ENCODE results near the gene ACSL1. TPM values are rescaled to one million over a fixed set of nuclear protein-coding genes. Genes with fewer than 3 reads are reported as not detected.

The ACSL1 gene
- total and polyA plus RNA-seq, 2 experiments from 2014 or later: 121 to 168 TPM

GRCh38 chr4:184748251-184748652, 77.5 kb downstream of the ACSL1 start:
- Histone ChIP-seq H3K27ac (peak overlapping the region; percentile 84), H3K79me2 (no peaks in the 10 kb centered on the region), H3K4me2 (no peak overlapping the region), H3K27me3 (no peaks in the 10 kb centered on the region), H3K4me1 (ENCODE audit: insufficient read depth) (peaks cover 31% of the 10 kb centered on the region), H3K4me3 (no peak overlapping the region), H3K9me2 (replicated peaks; ENCODE audit: insufficient read depth) (no peaks in the 10 kb centered on the region), H3K9me3 (ENCODE audit: low read depth) (no peaks in the 10 kb centered on the region), H2AFZ (no peak overlapping the region), H3K36me3 (replicated peaks; ENCODE audit: insufficient read depth, low read depth) (no peaks in the 10 kb centered on the region), H4K20me1 (ENCODE audit: insufficient read depth, poor library complexity, severe bottlenecking) (no peaks in the 10 kb centered on the region)
- DNase-seq (ENCODE audit: low spot score): peak; percentile 45
- WGBS (ENCODE audit: low lambda C conversion rate, missing lambda C conversion rate): 74% methylated on average over 8 of the region's 8 CpGs
- TF ChIP-seq EZH2 (IDR thresholded peaks at IDR 0.05; ENCODE audit: borderline replicate concordance): no peak
- TF ChIP-seq, protein P1, sequence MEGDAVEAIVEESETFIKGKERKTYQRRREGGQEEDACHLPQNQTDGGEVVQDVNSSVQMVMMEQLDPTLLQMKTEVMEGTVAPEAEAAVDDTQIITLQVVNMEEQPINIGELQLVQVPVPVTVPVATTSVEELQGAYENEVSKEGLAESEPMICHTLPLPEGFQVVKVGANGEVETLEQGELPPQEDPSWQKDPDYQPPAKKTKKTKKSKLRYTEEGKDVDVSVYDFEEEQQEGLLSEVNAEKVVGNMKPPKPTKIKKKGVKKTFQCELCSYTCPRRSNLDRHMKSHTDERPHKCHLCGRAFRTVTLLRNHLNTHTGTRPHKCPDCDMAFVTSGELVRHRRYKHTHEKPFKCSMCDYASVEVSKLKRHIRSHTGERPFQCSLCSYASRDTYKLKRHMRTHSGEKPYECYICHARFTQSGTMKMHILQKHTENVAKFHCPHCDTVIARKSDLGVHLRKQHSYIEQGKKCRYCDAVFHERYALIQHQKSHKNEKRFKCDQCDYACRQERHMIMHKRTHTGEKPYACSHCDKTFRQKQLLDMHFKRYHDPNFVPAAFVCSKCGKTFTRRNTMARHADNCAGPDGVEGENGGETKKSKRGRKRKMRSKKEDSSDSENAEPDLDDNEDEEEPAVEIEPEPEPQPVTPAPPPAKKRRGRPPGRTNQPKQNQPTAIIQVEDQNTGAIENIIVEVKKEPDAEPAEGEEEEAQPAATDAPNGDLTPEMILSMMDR (IDR thresholded peaks at IDR 0.05; ENCODE audit: poor library complexity): no peak
- no peak for TF ChIP-seq EZH2phosphoT487 (IDR thresholded peaks at IDR 0.05; ENCODE audit: low read depth, severe bottlenecking, unreplicated experiment)

DNA sequence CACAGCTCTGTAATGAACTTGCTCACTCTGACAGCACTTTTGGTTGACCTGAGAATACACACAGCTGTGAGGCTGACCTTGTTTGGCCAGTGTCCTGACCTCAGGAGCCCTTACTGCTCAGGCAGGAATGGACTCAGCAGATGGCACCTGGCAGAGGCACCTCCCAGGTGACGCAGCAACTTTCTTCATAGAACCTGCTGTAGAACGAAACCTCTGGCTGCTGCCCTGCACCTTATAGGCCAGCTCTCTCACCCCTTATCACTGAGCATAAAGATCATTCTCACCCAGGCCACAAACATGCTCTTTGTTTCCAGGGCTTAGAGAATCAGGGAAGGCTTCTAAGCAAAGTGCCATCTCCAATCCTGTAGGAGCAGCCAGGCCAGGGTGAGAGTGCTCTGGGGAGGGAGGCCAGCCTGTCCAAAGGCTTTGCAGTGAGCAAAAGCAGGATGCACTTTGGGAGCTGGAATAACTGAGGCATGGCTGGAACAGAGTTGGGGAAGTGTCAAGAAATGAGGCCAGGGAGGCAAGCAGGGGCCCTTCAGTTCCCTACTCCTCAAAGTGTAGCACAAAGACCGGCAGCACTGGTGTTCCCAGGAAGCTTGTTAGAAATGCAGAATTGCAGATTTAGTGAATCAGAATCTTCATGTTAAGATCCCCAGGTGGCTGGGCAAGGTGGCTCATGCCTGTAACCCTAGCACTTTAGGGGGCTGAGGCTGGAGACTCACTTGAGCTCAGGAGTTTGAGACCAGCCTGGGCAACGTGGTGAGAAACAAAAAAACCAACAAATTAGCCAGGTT, 78.5 kb downstream of the ACSL1 start:
- Histone ChIP-seq H3K79me2 (no peaks in the 10 kb centered on the region), H3K4me3 (no peak overlapping the region), H3K9me2 (replicated peaks; ENCODE audit: insufficient read depth) (no peaks in the 10 kb centered on the region), H2AFZ (no peak overlapping the region), H3K4me2 (peak overlapping the region; percentile 63), H3K9me3 (ENCODE audit: low read depth) (no peaks in the 10 kb centered on the region), H3K4me1 (ENCODE audit: insufficient read depth) (peaks cover 31% of the 10 kb centered on the region), H3K27ac (peak overlapping the region; percentile 84), H3K27me3 (no peaks in the 10 kb centered on the region), H4K20me1 (ENCODE audit: insufficient read depth, poor library complexity, severe bottlenecking) (no peaks in the 10 kb centered on the region), H3K36me3 (replicated peaks; ENCODE audit: insufficient read depth, low read depth) (no peaks in the 10 kb centered on the region)
- TF ChIP-seq, protein P1 (IDR thresholded peaks at IDR 0.05; ENCODE audit: poor library complexity): no peak
- no peak for TF ChIP-seq EZH2 (IDR thresholded peaks at IDR 0.05; ENCODE audit: borderline replicate concordance)
- no peak for TF ChIP-seq EZH2phosphoT487 (IDR thresholded peaks at IDR 0.05; ENCODE audit: low read depth, severe bottlenecking, unreplicated experiment)
- DNase-seq (ENCODE audit: low spot score): peak; percentile 23
- 70% methylated on average over 4 of the region's 4 CpGs for WGBS (ENCODE audit: low lambda C conversion rate, missing lambda C conversion rate)

DNA sequence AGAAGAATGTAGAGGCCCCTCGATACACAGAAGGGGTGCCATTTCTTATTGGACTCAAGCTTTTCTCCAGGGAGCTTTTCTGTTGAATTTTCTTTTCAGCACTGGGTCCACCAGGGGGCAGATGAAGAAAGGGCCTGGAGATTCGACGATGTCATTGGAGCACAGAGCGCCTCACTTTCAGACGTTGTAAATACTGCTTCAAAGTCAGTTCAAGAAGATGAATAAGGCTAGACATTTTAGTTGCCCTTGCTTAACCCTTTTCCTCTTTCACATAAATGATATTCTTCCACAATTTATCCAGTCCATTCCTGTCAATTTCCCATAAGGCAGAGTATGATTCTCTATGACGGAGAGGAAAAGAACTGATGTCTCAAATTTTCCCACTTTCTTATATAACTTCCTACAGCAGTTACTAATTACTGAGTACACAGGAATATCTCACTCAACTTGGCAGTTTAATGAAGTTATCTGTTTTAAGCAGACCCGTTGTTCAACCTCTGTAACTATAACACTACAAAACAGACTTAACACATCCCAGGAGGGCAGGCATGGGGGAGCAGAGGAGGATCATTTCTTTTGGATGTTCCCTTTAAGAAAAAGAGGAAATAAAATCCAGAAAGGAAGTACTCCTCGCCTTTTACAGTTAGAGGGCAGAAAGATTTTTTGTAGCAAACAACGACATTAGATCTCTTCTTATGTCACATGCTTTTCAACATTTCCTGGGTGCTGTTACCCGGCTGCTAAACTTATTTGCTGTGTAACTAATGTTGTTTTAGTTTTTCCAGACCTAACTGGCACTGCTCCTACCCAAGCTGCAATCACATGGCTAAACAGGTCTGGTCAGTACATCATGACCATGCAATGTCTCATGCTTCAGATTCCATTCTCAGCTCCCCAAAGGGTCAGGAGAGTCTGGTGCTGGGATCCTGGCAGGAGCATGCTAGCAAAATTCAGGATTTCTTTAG, 79.7 kb downstream of the ACSL1 start:
- Histone ChIP-seq H3K79me2 (no peaks in the 10 kb centered on the region), H2AFZ (peak overlapping the region; percentile 6), H3K4me3 (no peak overlapping the region), H4K20me1 (ENCODE audit: insufficient read depth, poor library complexity, severe bottlenecking) (no peaks in the 10 kb centered on the region), H3K4me2 (peak overlapping the region; percentile 63), H3K9me2 (replicated peaks; ENCODE audit: insufficient read depth) (no peaks in the 10 kb centered on the region), H3K27ac (peak overlapping the region; percentile 84), H3K27me3 (no peaks in the 10 kb centered on the region), H3K4me1 (ENCODE audit: insufficient read depth) (peaks cover 28% of the 10 kb centered on the region), H3K36me3 (replicated peaks; ENCODE audit: insufficient read depth, low read depth) (no peaks in the 10 kb centered on the region), H3K9me3 (ENCODE audit: low read depth) (no peaks in the 10 kb centered on the region)
- WGBS (ENCODE audit: low lambda C conversion rate, missing lambda C conversion rate): 21% methylated on average over 10 of the region's 10 CpGs
- DNase-seq (ENCODE audit: low spot score): peak; percentile 88
- TF ChIP-seq EZH2phosphoT487 (IDR thresholded peaks at IDR 0.05; ENCODE audit: low read depth, severe bottlenecking, unreplicated experiment): no peak
- TF ChIP-seq, protein P1 (IDR thresholded peaks at IDR 0.05; ENCODE audit: poor library complexity): peak; percentile 77
- TF ChIP-seq EZH2 (IDR thresholded peaks at IDR 0.05; ENCODE audit: borderline replicate concordance): no peak

Measured in hepatocyte (in vitro differentiated cells).